HCT116 (cell line): ENCODE results near the gene MPHOSPH10. TPM values are rescaled to one million over a fixed set of nuclear protein-coding genes. Genes with fewer than 3 reads are reported as not detected.
A peak's percentile ranks its signal among the peaks of the same experiment; 100 is the strongest.

Source experiments
- ATAC-seq: fragments of 200-7000 bp; cut with Tn5 transposase; 2 replicates; pipeline ENCODE4 v1.9.1; 2020; ENCODE audit warnings: mild to moderate bottlenecking, moderate library complexity
- BruUV-seq: library from RNA; stranded (reverse); fragments of 400-500 nt; replicated peaks from 2 replicates; lab custom pipeline; 2021; lab: Mats Ljungman, UMichigan
- CTCF ChIA-PET: fragments of 300-600 bp; sonication (Branson Sonifier 250); formaldehyde crosslinking; loops from one replicate; lab custom pipeline; 2021; ENCODE audit warnings: antibody characterized with exemption; lab: Charles Lee
- POLR2A ChIA-PET: fragments of 300-600, 350-600 bp; sonication (Branson Sonifier 250); formaldehyde crosslinking; loops from one replicate; lab custom pipeline; 2021; ENCODE audit warnings: antibody characterized with exemption; lab: Charles Lee
- RAD21 ChIA-PET, 2 experiments: fragments of 300-600 bp; sonication (Branson Sonifier 250); formaldehyde crosslinking; loops; one replicate each; lab custom pipeline; 2023; ENCODE audit warnings: low total read pairs in 2 of 2; ENCODE audit not compliant: uncharacterized antibody in 2 of 2, unreplicated experiment in 2 of 2, low non-redundant PET in 1 of 2; lab: Charles Lee
- DNase-seq: peaks from one replicate; pipeline ENCODE4 v3.0.0-alpha.2; 2010; ENCODE audit warnings: low read depth, low spot score
- H2AFZ ChIP-seq: fragments of 200-600 bp; shearing (Covaris generic), sonication (generic); 2 replicates; pipeline ENCODE4 v1.6.1; 2017; ENCODE audit warnings: low read depth, mixed run types, mixed read lengths, antibody characterized with exemption, low read length; ENCODE audit not compliant: poor library complexity, severe bottlenecking
- H3K27ac ChIP-seq: 2 replicates; pipeline ENCODE4 v1.5.1; 2012; ENCODE audit warnings: low read depth, low read length
- H3K27me3 ChIP-seq: fragments of 200-600 bp; sonication (generic); 2 replicates; pipeline ENCODE4 v1.6.1; 2016; ENCODE audit warnings: mixed run types, low read length, mixed read lengths; ENCODE audit not compliant: insufficient read depth
- H3K36me3 ChIP-seq, 2 experiments: fragments of 200-500 bp in 1 of 2; fragments of 200-600 bp in 1 of 2; sonication (Bioruptor generic) in 1 of 2; sonication (generic) in 1 of 2; 2 replicates each; pipeline versions ENCODE4 v1.5.1 to v1.6.1; 2014 to 2016; ENCODE audit warnings: low read length in 2 of 2, inconsistent platforms in 1 of 2, mixed read lengths in 1 of 2, mixed run types in 1 of 2; ENCODE audit not compliant: insufficient read depth in 2 of 2, control insufficient read depth in 1 of 2
- H3K4me1 ChIP-seq, 2 experiments: fragments of 200-600 bp in 1 of 2; sonication (generic) in 1 of 2; 2 replicates each; pipeline versions ENCODE4 v1.5.1 to v1.6.1; 2012 to 2017; ENCODE audit warnings: low read length in 2 of 2, inconsistent platforms in 1 of 2, mild to moderate bottlenecking in 1 of 2, mixed read lengths in 1 of 2, mixed run types in 1 of 2, moderate library complexity in 1 of 2; ENCODE audit not compliant: insufficient read depth in 2 of 2, control insufficient read depth in 1 of 2
- H3K4me2 ChIP-seq: fragments of 200-600 bp; sonication (generic); 2 replicates; pipeline ENCODE4 v1.6.1; 2017; ENCODE audit warnings: mixed run types, low read length, mixed read lengths
- H3K4me3 ChIP-seq, 2 experiments: fragments of 200-600 bp in 1 of 2; sonication (generic) in 1 of 2; replicated peaks in 1 of 2; 2 replicates each; pipeline ENCODE4 v1.5.1; 2011 to 2016; ENCODE audit warnings: low read length in 2 of 2, control low read depth in 1 of 2, low read depth in 1 of 2, mild to moderate bottlenecking in 1 of 2, mixed read lengths in 1 of 2, mixed run types in 1 of 2
- H3K79me2 ChIP-seq: fragments of 200-600 bp; sonication (generic); 2 replicates; pipeline ENCODE4 v1.6.1; 2017; ENCODE audit warnings: mild to moderate bottlenecking, mixed run types, low read length, moderate library complexity, mixed read lengths; ENCODE audit not compliant: insufficient read depth
- H3K9ac ChIP-seq: fragments of 200-600 bp; sonication (generic); 2 replicates; pipeline ENCODE4 v1.6.1; 2016; ENCODE audit warnings: low read length, mixed read lengths
- H3K9me2 ChIP-seq: fragments of 200-600 bp; sonication (generic), shearing (Covaris generic); 2 replicates; pipeline ENCODE4 v1.6.1; 2017; ENCODE audit warnings: mixed run types, mild to moderate bottlenecking, moderate library complexity; ENCODE audit not compliant: insufficient read depth
- H3K9me3 ChIP-seq, 2 experiments: fragments of 200-500 bp in 1 of 2; fragments of 200-600 bp in 1 of 2; sonication (Bioruptor generic) in 1 of 2; sonication (generic) in 1 of 2; 2 replicates each; pipeline ENCODE4 v1.6.1; 2014 to 2017; ENCODE audit warnings: low read length in 2 of 2, mixed read lengths in 2 of 2, inconsistent platforms in 1 of 2, low read depth in 1 of 2, mild to moderate bottlenecking in 1 of 2, mixed run types in 1 of 2, moderate library complexity in 1 of 2; ENCODE audit not compliant: control insufficient read depth in 1 of 2, insufficient read depth in 1 of 2
- H4K20me1 ChIP-seq: fragments of 200-600 bp; sonication (generic), shearing (Covaris generic); 2 replicates; pipeline ENCODE4 v1.6.1; 2017; ENCODE audit warnings: mixed run types, mild to moderate bottlenecking, moderate library complexity; ENCODE audit not compliant: insufficient read depth
- ATF3 ChIP-seq: IDR thresholded peaks from 2 replicates; pipeline ENCODE4 v1.6.1; 2012
- CBX3 ChIP-seq: IDR thresholded peaks from 2 replicates; pipeline ENCODE4 v1.6.1; 2012; ENCODE audit warnings: low read depth
- FOSL1 ChIP-seq: IDR thresholded peaks from 2 replicates; pipeline ENCODE4 v1.6.1; 2012; ENCODE audit warnings: low read depth
- POLR2A ChIP-seq: IDR thresholded peaks from 2 replicates; pipeline ENCODE4 v1.7.0; 2011; ENCODE audit warnings: borderline replicate concordance; ENCODE audit not compliant: insufficient read depth, insufficient read length; ENCODE audit errors: extremely low read depth
- POLR2AphosphoS5 ChIP-seq: IDR thresholded peaks from 2 replicates; pipeline ENCODE4 v1.6.1; 2011; ENCODE audit warnings: mild to moderate bottlenecking, low read depth, low read length, moderate library complexity
- SIN3A ChIP-seq: IDR thresholded peaks from 2 replicates; pipeline ENCODE4 v1.6.1; 2012; ENCODE audit warnings: low read depth
- SP1 ChIP-seq: IDR thresholded peaks from 2 replicates; pipeline ENCODE4 v1.6.1; 2012; ENCODE audit warnings: low read depth
- SRF ChIP-seq: IDR thresholded peaks from 2 replicates; pipeline ENCODE4 v1.6.1; 2012; ENCODE audit warnings: low read depth
- TCF7L2 ChIP-seq: IDR thresholded peaks from 2 replicates; pipeline ENCODE4 v1.7.0; 2011; ENCODE audit warnings: borderline replicate concordance, inconsistent platforms; ENCODE audit not compliant: insufficient read depth, insufficient read length; ENCODE audit errors: extremely low read depth
- ZFX ChIP-seq: fragments of 450-650 bp; IDR thresholded peaks from 2 replicates; pipeline ENCODE4 v1.6.1; 2017
- ZNF274 ChIP-seq: fragments of 200-500 bp; sonication (Bioruptor generic); IDR thresholded peaks from 2 replicates; pipeline ENCODE4 v1.6.1; 2014; ENCODE audit warnings: mild to moderate bottlenecking, low read depth, low read length, inconsistent platforms
- intact Hi-C: fragments of 100-400 bp; cut with micrococcal nuclease; formaldehyde crosslinking; loops from 2 replicates; pipeline ENCODE4 v1.10.0; 2022
- total RNA-seq: library from RNA; stranded (reverse); gene quantifications from one replicate; pipeline ENCODE4 v1.2.1, GENCODE V29; 2021; ENCODE audit not compliant: unreplicated experiment
- TF ChIP-seq, protein P1 (sequence below): IDR thresholded peaks from 2 replicates; pipeline ENCODE4 v1.6.1; 2011; ENCODE audit warnings: mild to moderate bottlenecking, low read length, moderate library complexity; ENCODE audit not compliant: insufficient replicate concordance; ENCODE audit errors: extremely low read depth
- TF ChIP-seq, protein P2 (sequence below), 3 experiments: fragments of 200-600 bp in 1 of 3; sonication (generic) in 1 of 3; IDR thresholded peaks in 2 of 3; conservative IDR thresholded peaks in 1 of 3; 2 replicates each; pipeline ENCODE4 v1.5.1; 2012 to 2017; ENCODE audit warnings: low read depth in 2 of 3, low read length in 2 of 3, antibody characterized with exemption in 1 of 3, borderline replicate concordance in 1 of 3, control low read depth in 1 of 3, mild to moderate bottlenecking in 1 of 3, mixed read lengths in 1 of 3, mixed run types in 1 of 3, moderate library complexity in 1 of 3; ENCODE audit not compliant: insufficient read depth in 1 of 3
- TF ChIP-seq, protein P3 (sequence below): IDR thresholded peaks from 2 replicates; pipeline ENCODE4 v1.6.1; 2012; ENCODE audit warnings: low read depth

The MPHOSPH10 gene
- total RNA-seq, 1 experiment from 2014 or later: 36.7 TPM

DNA sequence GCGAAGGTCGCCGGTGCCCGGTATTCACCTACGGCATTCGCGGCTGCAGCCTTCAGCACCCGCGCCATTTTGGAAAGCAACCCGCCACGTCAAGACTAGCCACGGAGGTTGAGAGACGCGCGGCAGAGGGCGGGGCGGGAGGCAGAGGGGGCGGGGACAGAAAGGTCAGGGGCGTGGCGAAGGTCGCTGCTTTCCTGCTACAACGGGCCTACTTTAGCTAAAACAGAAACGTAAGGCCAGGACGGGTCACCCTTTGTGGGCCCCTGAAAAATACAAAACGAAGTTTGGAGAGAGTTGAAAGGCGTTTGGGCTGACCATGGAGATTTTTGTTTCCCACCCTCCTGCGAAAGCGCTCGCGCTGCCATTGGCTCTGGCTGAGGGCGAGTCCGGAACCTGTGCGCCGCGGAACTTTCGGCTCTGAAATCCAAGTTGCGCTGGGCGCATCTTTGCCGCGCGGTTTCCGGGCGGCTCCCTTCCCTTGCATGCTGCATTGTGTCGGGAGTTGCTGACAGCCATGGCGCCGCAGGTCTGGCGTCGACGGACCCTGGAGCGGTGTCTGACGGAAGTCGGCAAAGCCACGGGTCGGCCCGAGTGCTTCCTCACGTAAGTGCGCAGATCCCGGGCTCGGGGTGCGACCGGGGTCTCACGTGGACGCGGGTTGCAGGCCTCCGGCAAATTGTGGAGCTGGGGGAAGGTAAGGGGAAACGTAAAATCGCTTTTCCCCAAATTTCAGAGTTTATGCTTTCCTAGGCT, at the start of gene MPHOSPH10, which contains the start of gene MCEE (continued):
- TF ChIP-seq, protein P1, sequence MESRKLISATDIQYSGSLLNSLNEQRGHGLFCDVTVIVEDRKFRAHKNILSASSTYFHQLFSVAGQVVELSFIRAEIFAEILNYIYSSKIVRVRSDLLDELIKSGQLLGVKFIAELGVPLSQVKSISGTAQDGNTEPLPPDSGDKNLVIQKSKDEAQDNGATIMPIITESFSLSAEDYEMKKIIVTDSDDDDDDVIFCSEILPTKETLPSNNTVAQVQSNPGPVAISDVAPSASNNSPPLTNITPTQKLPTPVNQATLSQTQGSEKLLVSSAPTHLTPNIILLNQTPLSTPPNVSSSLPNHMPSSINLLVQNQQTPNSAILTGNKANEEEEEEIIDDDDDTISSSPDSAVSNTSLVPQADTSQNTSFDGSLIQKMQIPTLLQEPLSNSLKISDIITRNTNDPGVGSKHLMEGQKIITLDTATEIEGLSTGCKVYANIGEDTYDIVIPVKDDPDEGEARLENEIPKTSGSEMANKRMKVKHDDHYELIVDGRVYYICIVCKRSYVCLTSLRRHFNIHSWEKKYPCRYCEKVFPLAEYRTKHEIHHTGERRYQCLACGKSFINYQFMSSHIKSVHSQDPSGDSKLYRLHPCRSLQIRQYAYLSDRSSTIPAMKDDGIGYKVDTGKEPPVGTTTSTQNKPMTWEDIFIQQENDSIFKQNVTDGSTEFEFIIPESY: no peak
- peak; percentile 87 for TF ChIP-seq POLR2AphosphoS5
- TF ChIP-seq ATF3: no peak
- peak; percentile 43 for TF ChIP-seq TCF7L2
- no peak for TF ChIP-seq ZNF274
- TF ChIP-seq FOSL1: no peak

GRCh38 chr2:71082402-71083252, 47.8 kb upstream of the MPHOSPH10 start:
- no peak overlapping the region for H2AFZ ChIP-seq
- H3K9me3 ChIP-seq: no peaks in the 10 kb centered on the region
- no peak for DNase-seq
- H3K9me2 ChIP-seq: no peaks in the 10 kb centered on the region
- no peaks in the 10 kb centered on the region; a peak in 1 of 4 replicates for H3K4me1 ChIP-seq
- H3K36me3 ChIP-seq: no peaks in the 10 kb centered on the region
- no peaks in the 10 kb centered on the region for H4K20me1 ChIP-seq
- ChIA-PET CTCF (no interaction called here), RAD21 (no interaction called here), POLR2A (no interaction called here)
- H3K79me2 ChIP-seq: no peaks in the 10 kb centered on the region
- intact Hi-C loops: no loop called here
- no peak overlapping the region for H3K9ac ChIP-seq
- H3K4me2 ChIP-seq: no peak overlapping the region
- no peak overlapping the region for H3K27ac ChIP-seq
- H3K27me3 ChIP-seq: no peaks in the 10 kb centered on the region
- no peak overlapping the region for H3K4me3 ChIP-seq
- ATAC-seq: no peak
- no TSS peak for BruUV-seq
- TF ChIP-seq, protein P2, sequence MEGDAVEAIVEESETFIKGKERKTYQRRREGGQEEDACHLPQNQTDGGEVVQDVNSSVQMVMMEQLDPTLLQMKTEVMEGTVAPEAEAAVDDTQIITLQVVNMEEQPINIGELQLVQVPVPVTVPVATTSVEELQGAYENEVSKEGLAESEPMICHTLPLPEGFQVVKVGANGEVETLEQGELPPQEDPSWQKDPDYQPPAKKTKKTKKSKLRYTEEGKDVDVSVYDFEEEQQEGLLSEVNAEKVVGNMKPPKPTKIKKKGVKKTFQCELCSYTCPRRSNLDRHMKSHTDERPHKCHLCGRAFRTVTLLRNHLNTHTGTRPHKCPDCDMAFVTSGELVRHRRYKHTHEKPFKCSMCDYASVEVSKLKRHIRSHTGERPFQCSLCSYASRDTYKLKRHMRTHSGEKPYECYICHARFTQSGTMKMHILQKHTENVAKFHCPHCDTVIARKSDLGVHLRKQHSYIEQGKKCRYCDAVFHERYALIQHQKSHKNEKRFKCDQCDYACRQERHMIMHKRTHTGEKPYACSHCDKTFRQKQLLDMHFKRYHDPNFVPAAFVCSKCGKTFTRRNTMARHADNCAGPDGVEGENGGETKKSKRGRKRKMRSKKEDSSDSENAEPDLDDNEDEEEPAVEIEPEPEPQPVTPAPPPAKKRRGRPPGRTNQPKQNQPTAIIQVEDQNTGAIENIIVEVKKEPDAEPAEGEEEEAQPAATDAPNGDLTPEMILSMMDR (IDR thresholded peaks at IDR 0.05 in 2 of 3, conservative IDR thresholded peaks at IDR 0.05 in 1 of 3; ENCODE audit: borderline replicate concordance in 1 of 3, insufficient read depth in 1 of 3, low read depth in 2 of 3, low read length in 2 of 3): no peak
- TF ChIP-seq ATF3: no peak
- no peak for TF ChIP-seq POLR2A
- no peak for TF ChIP-seq SRF
- TF ChIP-seq, protein P3, sequence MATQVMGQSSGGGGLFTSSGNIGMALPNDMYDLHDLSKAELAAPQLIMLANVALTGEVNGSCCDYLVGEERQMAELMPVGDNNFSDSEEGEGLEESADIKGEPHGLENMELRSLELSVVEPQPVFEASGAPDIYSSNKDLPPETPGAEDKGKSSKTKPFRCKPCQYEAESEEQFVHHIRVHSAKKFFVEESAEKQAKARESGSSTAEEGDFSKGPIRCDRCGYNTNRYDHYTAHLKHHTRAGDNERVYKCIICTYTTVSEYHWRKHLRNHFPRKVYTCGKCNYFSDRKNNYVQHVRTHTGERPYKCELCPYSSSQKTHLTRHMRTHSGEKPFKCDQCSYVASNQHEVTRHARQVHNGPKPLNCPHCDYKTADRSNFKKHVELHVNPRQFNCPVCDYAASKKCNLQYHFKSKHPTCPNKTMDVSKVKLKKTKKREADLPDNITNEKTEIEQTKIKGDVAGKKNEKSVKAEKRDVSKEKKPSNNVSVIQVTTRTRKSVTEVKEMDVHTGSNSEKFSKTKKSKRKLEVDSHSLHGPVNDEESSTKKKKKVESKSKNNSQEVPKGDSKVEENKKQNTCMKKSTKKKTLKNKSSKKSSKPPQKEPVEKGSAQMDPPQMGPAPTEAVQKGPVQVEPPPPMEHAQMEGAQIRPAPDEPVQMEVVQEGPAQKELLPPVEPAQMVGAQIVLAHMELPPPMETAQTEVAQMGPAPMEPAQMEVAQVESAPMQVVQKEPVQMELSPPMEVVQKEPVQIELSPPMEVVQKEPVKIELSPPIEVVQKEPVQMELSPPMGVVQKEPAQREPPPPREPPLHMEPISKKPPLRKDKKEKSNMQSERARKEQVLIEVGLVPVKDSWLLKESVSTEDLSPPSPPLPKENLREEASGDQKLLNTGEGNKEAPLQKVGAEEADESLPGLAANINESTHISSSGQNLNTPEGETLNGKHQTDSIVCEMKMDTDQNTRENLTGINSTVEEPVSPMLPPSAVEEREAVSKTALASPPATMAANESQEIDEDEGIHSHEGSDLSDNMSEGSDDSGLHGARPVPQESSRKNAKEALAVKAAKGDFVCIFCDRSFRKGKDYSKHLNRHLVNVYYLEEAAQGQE: no peak
- no peak for TF ChIP-seq SIN3A
- TF ChIP-seq ZFX: no peak
- no peak for TF ChIP-seq SP1
- TF ChIP-seq CBX3: no peak
- no peak for TF ChIP-seq TCF7L2
